ENCODE measurements around the gene LIX1L.
"Not testable (repeated sequence)": the region's sequence is repeated elsewhere in the genome, so short reads cannot be mapped to it uniquely, and the experiment has no call there.

The LIX1L gene

GRCh38 chr1:145935708-145936107, 22.1 kb downstream of the LIX1L start:
- DNase-seq (ENCODE audit: low read depth): no peak

GRCh38 chr1:145932522-145933009, 25.3 kb downstream of the LIX1L start:
- DNase-seq (ENCODE audit: low read depth): not testable (repeated sequence)

GRCh38 chr1:145927916-145928643, 29.7 kb downstream of the LIX1L start:
- no peak for DNase-seq (ENCODE audit: low read depth)

GRCh38 chr1:145927063-145927886, 30.5 kb downstream of the LIX1L start, which contains the start of gene RBM8A:
TSS of gene RBM8A (minus strand) at chr1:145927484. CDS start at chr1:145927426, 58 bp downstream.
- peak; percentile 83 for DNase-seq (ENCODE audit: low read depth)

GRCh38 chr1:145926686-145927062, 31.1 kb downstream of the LIX1L start:
- no peak for DNase-seq (ENCODE audit: low read depth)

- DNase-seq (ENCODE audit: low read depth): no peak
Measured at GRCh38 chr1:145922266-145922665, 35.6 kb downstream of the LIX1L start.

GRCh38 chr1:145920297-145920696, 37.5 kb downstream of the LIX1L start:
- not testable (repeated sequence) for DNase-seq (ENCODE audit: low read depth)

- DNase-seq (ENCODE audit: low read depth): no peak
Measured at GRCh38 chr1:145918992-145919939, 38.6 kb downstream of the LIX1L start.

- peak; percentile 89 for DNase-seq (ENCODE audit: low read depth)
Measured at GRCh38 chr1:145918144-145918991, 39.4 kb downstream of the LIX1L start, which contains the start of gene PEX11B. TSS of gene PEX11B (minus strand) at chr1:145918717. CDS start at chr1:145918688, 29 bp downstream.

GRCh38 chr1:145917595-145917994, 40.2 kb downstream of the LIX1L start:
- no peak for DNase-seq (ENCODE audit: low read depth)

- no peak for DNase-seq (ENCODE audit: low read depth)
Measured at GRCh38 chr1:145916745-145917144, 41.1 kb downstream of the LIX1L start.

- no peak for DNase-seq (ENCODE audit: low read depth)
Measured at GRCh38 chr1:145912128-145912641, 45.6 kb downstream of the LIX1L start.

- DNase-seq (ENCODE audit: low read depth): no peak
Measured at GRCh38 chr1:145908653-145909052, 49.2 kb downstream of the LIX1L start.

GRCh38 chr1:145906954-145907753, 50.7 kb downstream of the LIX1L start:
- DNase-seq (ENCODE audit: low read depth): no peak

GRCh38 chr1:145901312-145902021, 56.4 kb downstream of the LIX1L start:
- no peak for DNase-seq (ENCODE audit: low read depth)

- no peak for DNase-seq (ENCODE audit: low read depth)
Measured at GRCh38 chr1:145898756-145899155, 59.1 kb downstream of the LIX1L start.

- no peak for DNase-seq (ENCODE audit: low read depth)
Measured at GRCh38 chr1:145897969-145898368, 59.8 kb downstream of the LIX1L start.

GRCh38 chr1:145895471-145895870, 62.3 kb downstream of the LIX1L start:
- DNase-seq (ENCODE audit: low read depth): no peak

All from stimulated activated CD8-positive, alpha-beta memory T cell treated with anti-CD3 and anti-CD28 coated beads, Interleukin-15, amount 100 ng/mL, for 1 hour (primary cell).